Breast epithelium (tissue), 4 donors: ENCODE results near the gene ARF1. TPM values are rescaled to one million over a fixed set of nuclear protein-coding genes. Genes with fewer than 3 reads are reported as not detected.
A peak's percentile ranks its signal among the peaks of the same experiment; 100 is the strongest.

Experiments used
- DNase-seq, 2 donors: peaks; one replicate each; pipeline ENCODE4 v3.0.0-alpha.2; 2019; ENCODE audit warnings: low spot score in 2 of 2
- H3K27ac ChIP-seq, 2 donors: fragments of 200-600 bp; sonication (generic) in 1 of 2; one replicate each; pipeline ENCODE4 v1.5.1; 2016 to 2019; ENCODE audit warnings: mild to moderate bottlenecking in 1 of 2
- H3K27me3 ChIP-seq, 2 donors: fragments of 200-600 bp; sonication (generic) in 1 of 2; one replicate each; pipeline versions ENCODE4 v1.5.1 to v1.6.0; 2017 to 2019; ENCODE audit warnings: control low read depth in 1 of 2, mild to moderate bottlenecking in 1 of 2
- H3K36me3 ChIP-seq: fragments of 200-600 bp; one replicate; pipeline ENCODE4 v1.5.1; 2019
- H3K4me1 ChIP-seq, 2 donors: fragments of 200-600 bp; sonication (generic); one replicate each; pipeline ENCODE4 v1.5.1; 2016 to 2019; ENCODE audit warnings: control low read depth in 1 of 2
- H3K4me3 ChIP-seq, 3 donors: fragments of 200-600 bp; sonication (generic); 1 replicate in 2 of 3; 2 replicates in 1 of 3; pipeline ENCODE4 v1.5.1; 2016 to 2019; ENCODE audit warnings: mild to moderate bottlenecking in 3 of 3, moderate library complexity in 2 of 3
- H3K9me3 ChIP-seq, 2 donors: fragments of 200-600 bp; sonication (generic) in 1 of 2; one replicate each; pipeline ENCODE4 v1.5.1; 2016 to 2019; ENCODE audit warnings: control low read depth in 1 of 2
- CTCF ChIP-seq, 3 donors: fragments of 450-650 bp; IDR thresholded peaks; one replicate each; pipeline ENCODE4 v1.5.1; 2016 to 2017; ENCODE audit warnings: antibody characterized with exemption in 3 of 3, mild to moderate bottlenecking in 3 of 3, moderate library complexity in 3 of 3
- POLR2A ChIP-seq: fragments of 450-650 bp; IDR thresholded peaks from one replicate; pipeline ENCODE4 v1.6.1; 2016; ENCODE audit warnings: antibody characterized with exemption, mild to moderate bottlenecking, moderate library complexity
- POLR2AphosphoS5 ChIP-seq, 3 donors: sonication (generic); formaldehyde crosslinking; IDR thresholded peaks; one replicate each; pipeline ENCODE4 v1.6.1; 2017; ENCODE audit warnings: antibody characterized with exemption in 3 of 3
- intact Hi-C: fragments of 100-400 bp; cut with DNase I; formaldehyde crosslinking; loops from one replicate; pipeline ENCODE4 v1.15.1; 2023; ENCODE audit warnings: low total_unique reads
- total RNA-seq, 3 donors: library from RNA; depleted of rRNA; stranded (reverse); fragments of >200 nt; gene quantifications; one replicate each; pipeline ENCODE4 v1.1.0, GENCODE V29; 2016

The ARF1 gene
- total RNA-seq, 3 donors from 2014 or later = 263 to 295 (median 292) TPM

DNA sequence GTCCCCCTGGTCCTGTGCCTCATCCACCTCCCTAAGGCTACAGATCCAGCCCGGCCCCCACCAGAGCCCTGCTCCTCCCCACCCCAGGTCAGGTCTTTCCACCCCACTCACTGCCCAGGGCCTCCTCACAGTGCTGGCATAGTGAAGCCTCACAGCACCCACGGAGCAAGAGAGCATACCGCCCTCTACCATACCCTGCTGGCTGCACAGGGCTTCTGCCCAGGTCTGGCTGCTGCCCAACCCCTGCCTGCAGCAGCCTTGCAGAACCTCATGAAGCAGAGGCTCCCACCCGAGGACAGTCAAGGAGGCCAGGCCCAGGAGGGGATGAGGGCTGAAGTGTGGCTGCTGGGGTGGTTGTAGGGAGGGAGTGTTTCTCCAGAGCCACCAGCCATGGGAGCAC, 19.7 kb upstream of the ARF1 start:
- Histone ChIP-seq H3K36me3 (no peaks in the 10 kb centered on the region), H3K4me1 (no peaks in the 10 kb centered on the region), H3K4me3 (no peak overlapping the region), H3K9me3 (no peaks in the 10 kb centered on the region), H3K27me3 (peaks cover 19 to 90% of the 10 kb centered on the region in 2 donors), H3K27ac (no peak overlapping the region)
- TF ChIP-seq CTCF (IDR thresholded peaks at IDR 0.05) = no peak
- peak in 1 of 2 donors; percentile 36 for DNase-seq
- intact Hi-C loops = no loop called here

GRCh38 chr1:228063251-228064191, 19.0 kb upstream of the ARF1 start:
- peaks cover 19 to 94% of the 10 kb centered on the region in 2 donors for H3K27me3 ChIP-seq
- peak in 1 of 2 donors; percentile 34 for DNase-seq

DNA sequence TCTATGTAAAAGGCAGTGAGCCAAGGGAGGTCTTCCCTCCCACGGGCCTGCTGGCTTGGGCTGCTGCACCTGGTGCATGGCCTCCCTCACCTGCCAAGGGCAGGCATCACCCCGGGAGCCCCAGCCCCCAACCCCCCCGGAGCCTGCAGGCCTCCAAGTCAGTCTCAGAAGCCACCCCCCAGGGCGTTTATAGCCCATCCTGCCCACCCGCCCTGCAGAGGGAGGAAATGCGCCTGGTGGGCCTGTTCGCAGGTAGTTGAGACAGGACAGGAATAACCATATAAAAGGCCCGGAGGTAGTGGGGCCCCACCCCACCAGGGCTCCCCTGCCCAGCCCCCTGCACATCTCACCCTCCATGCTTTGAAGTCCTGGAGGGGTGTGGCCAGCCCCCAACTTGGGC, 18.2 kb upstream of the ARF1 start:
- Histone ChIP-seq H3K27ac (no peak overlapping the region), H3K36me3 (no peaks in the 10 kb centered on the region), H3K27me3 (peaks cover 19 to 90% of the 10 kb centered on the region in 2 donors), H3K4me3 (no peak overlapping the region), H3K9me3 (no peaks in the 10 kb centered on the region), H3K4me1 (no peaks in the 10 kb centered on the region)
- peak in 1 of 2 donors; percentile 47 for DNase-seq
- intact Hi-C loops = no loop called here
- TF ChIP-seq POLR2A (no peak), POLR2AphosphoS5 (IDR thresholded peaks at IDR 0.05) (no peak), CTCF (IDR thresholded peaks at IDR 0.05) (no peak)

More at GRCh38 chr1:228063251-228064191, 19.0 kb upstream of the ARF1 start:
- Histone ChIP-seq H3K4me1 (no peaks in the 10 kb centered on the region), H3K9me3 (no peaks in the 10 kb centered on the region), H3K36me3 (no peaks in the 10 kb centered on the region), H3K4me3 (no peak overlapping the region), H3K27ac (no peak overlapping the region)
- TF ChIP-seq CTCF (IDR thresholded peaks at IDR 0.05) (no peak), POLR2AphosphoS5 (IDR thresholded peaks at IDR 0.05) (no peak), POLR2A (no peak)
- intact Hi-C loops = no loop called here

DNA sequence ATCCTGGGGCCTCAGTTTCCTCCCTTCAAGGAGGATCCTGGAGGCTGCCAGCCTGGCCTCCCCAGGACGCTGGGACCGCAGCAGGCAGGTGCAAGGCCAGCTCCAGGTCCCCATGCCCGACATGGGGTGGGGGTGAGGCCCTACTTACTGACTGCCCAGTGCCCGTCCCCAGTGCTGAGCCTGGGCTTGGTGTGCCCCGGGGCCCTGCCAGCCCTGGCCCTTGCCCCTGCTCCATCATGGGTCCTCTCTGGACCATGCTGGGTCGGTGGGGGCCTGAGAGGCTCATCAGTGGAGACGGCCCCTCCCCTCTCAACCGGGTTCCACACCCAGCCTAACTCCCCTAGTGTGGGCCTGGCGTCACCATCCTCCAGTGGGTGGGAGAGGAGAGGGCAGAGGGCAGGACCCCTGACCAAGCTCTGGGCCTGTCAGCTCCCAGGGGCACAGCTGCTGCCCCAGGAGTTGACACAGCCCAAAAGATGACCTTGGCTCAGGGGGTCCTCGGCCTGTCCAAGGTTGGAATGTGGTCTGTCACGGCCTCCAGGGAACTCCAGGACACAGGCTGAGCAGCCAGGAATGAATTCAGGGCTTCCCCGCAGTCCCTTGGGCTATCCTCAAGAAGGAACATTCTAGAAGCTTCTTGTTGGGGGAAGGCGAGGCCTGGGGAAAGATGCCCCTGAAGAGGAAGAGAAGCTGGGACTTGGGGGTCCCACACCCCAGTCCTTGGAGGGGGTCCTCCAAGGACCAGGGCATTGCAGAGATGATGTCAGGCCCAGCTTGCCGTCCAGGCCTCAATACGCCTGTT, 17.6 kb upstream of the ARF1 start:
- DNase-seq = peak in 1 of 2 donors; percentile 43

More for the DNA sequence above, 17.6 kb upstream of the ARF1 start:
- Histone ChIP-seq H3K9me3 (no peaks in the 10 kb centered on the region), H3K27ac (no peak overlapping the region), H3K4me3 (no peak overlapping the region), H3K4me1 (no peaks in the 10 kb centered on the region), H3K27me3 (peaks cover 19 to 83% of the 10 kb centered on the region in 2 donors), H3K36me3 (no peaks in the 10 kb centered on the region)
- intact Hi-C loops = no loop called here
- TF ChIP-seq CTCF (IDR thresholded peaks at IDR 0.05) (no peak), POLR2AphosphoS5 (IDR thresholded peaks at IDR 0.05) (no peak), POLR2A (no peak)
